Activated naive CD4-positive, alpha-beta T cell treated with anti-CD3 and anti-CD28 coated beads for 36 hours (primary cell): Measurements from ENCODE around the gene SLC30A4. TPM values are rescaled to one million over a fixed set of nuclear protein-coding genes. Genes with fewer than 3 reads are reported as not detected.
A peak's percentile ranks its signal among the peaks of the same experiment; 100 is the strongest.

Source experiments
- CTCF ChIA-PET: fragments of 350-600 bp; sonication (Branson Sonifier 250); formaldehyde crosslinking; loops from one replicate; lab custom pipeline; 2021; ENCODE audit warnings: antibody characterized with exemption; lab: Charles Lee
- DNase-seq: peaks from one replicate; pipeline ENCODE4 v3.0.0-alpha.2; 2020
- H3K27ac Mint-ChIP-seq: one replicate; pipeline ENCODE4 v1.8.0; 2021; ENCODE audit warnings: mild to moderate bottlenecking, mixed read lengths
- H3K27me3 Mint-ChIP-seq: one replicate; pipeline ENCODE4 v1.8.0; 2021; ENCODE audit warnings: low read depth, mixed read lengths
- H3K36me3 Mint-ChIP-seq: one replicate; pipeline ENCODE4 v1.8.0; 2021; ENCODE audit warnings: low read depth, mixed read lengths
- H3K4me1 Mint-ChIP-seq: one replicate; pipeline ENCODE4 v1.8.0; 2021; ENCODE audit warnings: low read depth, mixed read lengths
- H3K4me3 Mint-ChIP-seq: one replicate; pipeline ENCODE4 v1.8.0; 2021; ENCODE audit warnings: mild to moderate bottlenecking, moderate library complexity, mixed read lengths
- H3K9me3 Mint-ChIP-seq: one replicate; pipeline ENCODE4 v1.8.0; 2021; ENCODE audit warnings: mixed read lengths
- intact Hi-C: fragments of 100-400 bp; cut with micrococcal nuclease; formaldehyde crosslinking; loops from one replicate; pipeline ENCODE4 v1.15.1; 2023
- total RNA-seq, 2 experiments: library from RNA; stranded (reverse); gene quantifications; one replicate each; pipeline ENCODE4 v1.2.3, GENCODE V29; 2021

Gene SLC30A4
- total RNA-seq, 2 experiments from 2014 or later, result 1.0 to 1.2 TPM

GRCh38 chr15:45443645-45444044, 78.9 kb downstream of the SLC30A4 start:
- CTCF ChIA-PET, result interaction anchor here (0.7 to 2.3 kb wide), 7 partner anchors 10 to 162 kb away, joined by 3 to 7 read pairs (median 3); no protein-coding TSS in a partner anchor
- no peaks in the 10 kb centered on the region for H3K9me3 Mint-ChIP-seq

GRCh38 chr15:45442507-45443135, 79.9 kb downstream of the SLC30A4 start:
- CTCF ChIA-PET, result interaction anchor here (0.6 to 2.3 kb wide), 5 partner anchors 12 to 22 kb away, joined by 3 to 7 read pairs (median 5); no protein-coding TSS in a partner anchor

More at GRCh38 chr15:45443645-45444044, 78.9 kb downstream of the SLC30A4 start:
- no peak overlapping the region for H3K4me3 Mint-ChIP-seq
- H3K4me1 Mint-ChIP-seq, result no peaks in the 10 kb centered on the region
- H3K27ac Mint-ChIP-seq, result no peak overlapping the region
- intact Hi-C loops, result no loop called here
- DNase-seq, result no peak
- no peaks in the 10 kb centered on the region for H3K36me3 Mint-ChIP-seq
- no peaks in the 10 kb centered on the region for H3K27me3 Mint-ChIP-seq

GRCh38 chr15:45441686-45442085, 80.9 kb downstream of the SLC30A4 start:
- CTCF ChIA-PET, result no interaction called here
- H3K36me3 Mint-ChIP-seq, result no peaks in the 10 kb centered on the region
- DNase-seq, result no peak
- intact Hi-C loops, result no loop called here
- no peak overlapping the region for H3K4me3 Mint-ChIP-seq
- no peaks in the 10 kb centered on the region for H3K27me3 Mint-ChIP-seq
- H3K27ac Mint-ChIP-seq, result no peak overlapping the region
- H3K4me1 Mint-ChIP-seq, result no peaks in the 10 kb centered on the region
- no peaks in the 10 kb centered on the region for H3K9me3 Mint-ChIP-seq

More at GRCh38 chr15:45442507-45443135, 79.9 kb downstream of the SLC30A4 start:
- H3K4me3 Mint-ChIP-seq, result no peak overlapping the region
- no peak for DNase-seq
- intact Hi-C loops, result no loop called here
- no peaks in the 10 kb centered on the region for H3K9me3 Mint-ChIP-seq
- no peak overlapping the region for H3K27ac Mint-ChIP-seq
- no peaks in the 10 kb centered on the region for H3K4me1 Mint-ChIP-seq
- no peaks in the 10 kb centered on the region for H3K36me3 Mint-ChIP-seq
- H3K27me3 Mint-ChIP-seq, result no peaks in the 10 kb centered on the region

DNA sequence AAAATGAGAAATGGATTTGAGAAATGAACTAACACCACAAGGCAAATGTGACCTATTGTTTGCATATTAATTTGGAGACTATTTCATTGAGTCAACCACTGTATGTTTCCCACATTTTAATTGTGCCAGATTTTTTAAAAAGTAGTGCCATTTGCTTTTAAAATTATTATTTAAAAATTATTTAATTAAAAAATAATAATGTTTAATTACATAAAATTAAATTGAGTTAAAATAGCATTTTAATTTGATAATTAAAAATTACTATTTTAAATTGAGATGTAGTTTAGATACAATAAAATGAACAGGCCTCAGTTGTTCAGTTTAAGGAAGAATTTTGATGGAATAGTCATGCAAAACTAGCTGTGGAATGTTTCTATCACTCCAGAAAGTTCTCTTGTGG, 81.5 kb downstream of the SLC30A4 start:
- CTCF ChIA-PET, result no interaction called here
- intact Hi-C loops, result no loop called here
- no peak overlapping the region for H3K4me3 Mint-ChIP-seq
- H3K9me3 Mint-ChIP-seq, result no peaks in the 10 kb centered on the region
- no peak for DNase-seq
- H3K36me3 Mint-ChIP-seq, result no peaks in the 10 kb centered on the region
- H3K4me1 Mint-ChIP-seq, result no peaks in the 10 kb centered on the region
- H3K27me3 Mint-ChIP-seq, result no peaks in the 10 kb centered on the region
- no peak overlapping the region for H3K27ac Mint-ChIP-seq

DNA sequence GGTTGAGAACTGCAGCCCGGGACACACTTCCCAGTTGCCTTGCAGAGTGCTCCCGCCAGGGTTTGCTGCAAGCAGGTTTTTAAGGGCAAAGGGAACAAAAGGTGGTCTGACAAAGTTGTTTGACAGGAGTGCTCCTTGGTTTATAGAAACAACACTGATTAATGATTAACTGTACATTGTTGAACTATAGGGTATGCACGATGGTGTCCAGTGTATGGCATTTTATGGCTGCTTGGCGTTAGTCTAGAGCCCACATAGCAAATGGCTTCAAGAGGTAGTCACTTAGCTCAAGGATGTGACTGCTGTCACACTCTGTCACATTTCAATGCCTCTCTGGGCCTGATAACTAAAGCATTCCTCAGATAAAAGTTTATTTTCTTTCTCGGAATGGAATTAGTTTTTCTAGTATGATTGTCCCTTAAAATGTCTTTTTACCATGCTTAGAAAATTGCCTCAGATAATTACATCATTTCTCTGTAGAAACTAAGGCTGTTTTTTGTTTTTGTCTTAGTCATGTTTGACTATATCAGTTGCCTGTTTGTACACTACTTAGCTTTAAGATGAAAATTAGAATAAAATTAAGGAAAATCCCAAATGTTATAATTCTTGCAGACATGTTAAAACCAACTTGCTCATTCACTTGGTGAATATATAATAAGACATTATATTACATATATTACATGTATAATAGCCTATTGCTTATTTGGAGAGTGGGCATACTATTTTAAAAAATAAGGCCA, 82.9 kb downstream of the SLC30A4 start:
- Mint-ChIP-seq H3K9me3 (no peaks in the 10 kb centered on the region), H3K4me1 (no peaks in the 10 kb centered on the region), H3K4me3 (no peak overlapping the region), H3K36me3 (no peaks in the 10 kb centered on the region), H3K27me3 (no peaks in the 10 kb centered on the region), H3K27ac (no peak overlapping the region)
- no peak for DNase-seq
- CTCF ChIA-PET, result interaction anchor here (2.6 to 3.5 kb wide), 2 partner anchors 9 to 19 kb away, joined by 11 to 27 read pairs; no protein-coding TSS in a partner anchor
- intact Hi-C loops, result no loop called here

GRCh38 chr15:45435124-45435903, 87.2 kb downstream of the SLC30A4 start:
- Mint-ChIP-seq H3K4me1 (peaks cover 2% of the 10 kb centered on the region), H3K36me3 (no peaks in the 10 kb centered on the region), H3K27ac (no peak overlapping the region), H3K27me3 (peaks cover 4% of the 10 kb centered on the region), H3K4me3 (no peak overlapping the region), H3K9me3 (no peaks in the 10 kb centered on the region)
- intact Hi-C loops, result no loop called here
- CTCF ChIA-PET, result no interaction called here
- DNase-seq, result no peak

GRCh38 chr15:45434078-45434567, 88.4 kb downstream of the SLC30A4 start:
- Mint-ChIP-seq H3K36me3 (no peaks in the 10 kb centered on the region), H3K4me1 (peaks cover 2% of the 10 kb centered on the region), H3K4me3 (no peak overlapping the region), H3K27ac (no peak overlapping the region), H3K9me3 (no peaks in the 10 kb centered on the region), H3K27me3 (peaks cover 4% of the 10 kb centered on the region)
- no peak for DNase-seq
- intact Hi-C loops, result no loop called here
- CTCF ChIA-PET, result interaction anchor here (2.3 kb wide), 1 partner anchor 23 kb away, joined by 12 read pairs; no protein-coding TSS in a partner anchor

GRCh38 chr15:45431511-45431910, 91.0 kb downstream of the SLC30A4 start:
- CTCF ChIA-PET, result interaction anchor here (0.9 to 3.3 kb wide), 9 partner anchors 11 to 182 kb away, joined by 3 to 77 read pairs (median 6); no protein-coding TSS in a partner anchor
- no peaks in the 10 kb centered on the region for H3K9me3 Mint-ChIP-seq
- no peak overlapping the region for H3K4me3 Mint-ChIP-seq
- peaks cover 2% of the 10 kb centered on the region for H3K4me1 Mint-ChIP-seq
- intact Hi-C loops, result no loop called here
- H3K27ac Mint-ChIP-seq, result no peak overlapping the region
- H3K27me3 Mint-ChIP-seq, result peaks cover 4% of the 10 kb centered on the region
- H3K36me3 Mint-ChIP-seq, result no peaks in the 10 kb centered on the region
- DNase-seq, result no peak

- DNase-seq, result peak; percentile 83
- peaks cover 2% of the 10 kb centered on the region for H3K4me1 Mint-ChIP-seq
- H3K4me3 Mint-ChIP-seq, result peak overlapping the region; percentile 51
- no peaks in the 10 kb centered on the region for H3K36me3 Mint-ChIP-seq
- H3K27me3 Mint-ChIP-seq, result peaks cover 4% of the 10 kb centered on the region
- H3K27ac Mint-ChIP-seq, result no peak overlapping the region
- intact Hi-C loops, result loop anchor here (1.0 kb wide), 2 partner anchors 27 to 184 kb away; no protein-coding TSS in a partner anchor
- no peaks in the 10 kb centered on the region for H3K9me3 Mint-ChIP-seq
- CTCF ChIA-PET, result interaction anchor here (0.6 to 3.3 kb wide), 32 partner anchors 8 to 262 kb away, joined by 3 to 77 read pairs (median 4); partner anchors contain the start of gene BLOC1S6
These were observed 92.4 kb downstream of the SLC30A4 start for GRCh38 chr15:45429941-45430792.
